Natural killer cell (primary cell): ENCODE results near the gene PXMP2. TPM values are rescaled to one million over a fixed set of nuclear protein-coding genes. Genes with fewer than 3 reads are reported as not detected.

Experiments used
- ATAC-seq, 3 donors: fragments of 150-1000 bp in 2 of 3; fragments of 200-7000 bp in 1 of 3; cut with Tn5 transposase; 1 replicate in 1 of 3; 2 replicates in 2 of 3; pipeline ENCODE4 v1.10.0; 2021; ENCODE audit warnings: mild to moderate bottlenecking in 2 of 3, moderate library complexity in 2 of 3
- DNase-seq, 2 donors: peaks; one replicate each; pipeline versions ENCODE4 v3.0.0 to v3.0.0-alpha.2; 2013 to 2021; ENCODE audit warnings: mixed read lengths in 1 of 2
- H3K27ac ChIP-seq: one replicate; pipeline ENCODE4 v1.5.1; 2013; ENCODE audit warnings: mild to moderate bottlenecking, low read length
- H3K27me3 ChIP-seq: one replicate; pipeline ENCODE4 v1.6.1; 2013; ENCODE audit warnings: low read length; ENCODE audit not compliant: control insufficient read depth, insufficient read depth
- H3K36me3 ChIP-seq: one replicate; pipeline ENCODE4 v1.6.1; 2013; ENCODE audit warnings: low read length; ENCODE audit not compliant: control insufficient read depth, insufficient read depth
- H3K4me1 ChIP-seq: one replicate; pipeline ENCODE4 v1.6.1; 2013; ENCODE audit warnings: low read length; ENCODE audit not compliant: control insufficient read depth, insufficient read depth
- H3K4me3 ChIP-seq: one replicate; pipeline ENCODE4 v1.5.1; 2013; ENCODE audit warnings: low read length
- H3K9me3 ChIP-seq: one replicate; pipeline ENCODE4 v1.6.1; 2013; ENCODE audit warnings: low read length; ENCODE audit not compliant: control insufficient read depth, insufficient read depth
- H3K27ac Mint-ChIP-seq, 2 donors: one replicate each; pipeline ENCODE4 v1.8.0; 2022; ENCODE audit warnings: mild to moderate bottlenecking in 2 of 2, mixed read lengths in 2 of 2, moderate library complexity in 1 of 2
- H3K27me3 Mint-ChIP-seq, 2 donors: one replicate each; pipeline ENCODE4 v1.8.0; 2022; ENCODE audit warnings: low read depth in 2 of 2, mixed read lengths in 2 of 2
- H3K36me3 Mint-ChIP-seq: one replicate; pipeline ENCODE4 v1.8.0; 2022; ENCODE audit warnings: mixed read lengths
- H3K4me1 Mint-ChIP-seq, 2 donors: one replicate each; pipeline ENCODE4 v1.8.0; 2022; ENCODE audit warnings: mixed read lengths in 2 of 2
- H3K4me3 Mint-ChIP-seq: one replicate; pipeline ENCODE4 v1.8.0; 2022; ENCODE audit warnings: mild to moderate bottlenecking, moderate library complexity, mixed read lengths
- H3K9me3 Mint-ChIP-seq, 2 donors: one replicate each; pipeline ENCODE4 v1.8.0; 2022; ENCODE audit warnings: mixed read lengths in 2 of 2
- CTCF ChIP-seq: fragments of 200-600 bp; IDR thresholded peaks from one replicate; pipeline ENCODE4 v1.8.0; 2022; ENCODE audit warnings: antibody characterized with exemption
- WGBS: methylation state at CpG from one replicate; pipeline ENCODE4 v1.1.7; 2013; ENCODE audit warnings: missing lambda C conversion rate; ENCODE audit not compliant: insufficient coverage; 5-methylcytosine and 5-hydroxymethylcytosine counted together
- intact Hi-C: fragments of 100-400 bp; cut with micrococcal nuclease; formaldehyde crosslinking; loops from one replicate; pipeline ENCODE4 v1.14.2; 2022
- total RNA-seq, 4 donors: library from RNA; stranded (reverse); fragments of 120-200 nt in 1 of 4; gene quantifications; one replicate each; pipeline versions ENCODE4 v1.2.3 to v1.2.4, GENCODE V29; 2013 to 2022

Gene PXMP2
- total RNA-seq, 3 donors from 2014 or later (not counting 1 experiment from before 2014, with no cell fraction given): 3.6 to 6.2 (median 5.1) TPM

DNA sequence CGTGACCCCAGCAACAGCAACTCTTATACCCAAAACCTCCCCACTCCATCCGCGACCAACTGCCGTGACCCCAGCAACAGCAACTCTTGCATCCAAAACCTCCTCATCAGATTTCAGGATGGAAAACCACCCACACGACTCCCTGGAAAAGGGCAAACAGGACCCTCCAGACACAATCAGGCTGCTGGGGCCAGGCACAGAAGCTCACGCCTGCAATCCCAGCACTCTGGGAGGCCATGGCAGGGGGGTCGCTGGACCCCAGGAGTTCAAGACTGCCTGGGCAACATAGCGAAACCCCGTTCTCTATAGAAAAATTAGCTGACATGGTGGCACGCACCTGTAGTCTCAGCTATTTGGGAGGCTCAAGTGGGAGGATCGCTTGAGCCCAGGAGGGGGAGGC is 43.0 kb downstream of the PXMP2 start:
- Mint-ChIP-seq H3K4me1 (peaks cover 0 to 6% of the 10 kb centered on the region in 2 donors), H3K27me3 (no peaks in the 10 kb centered on the region), H3K27ac (no peak overlapping the region), H3K4me3 (no peak overlapping the region), H3K9me3 (no peaks in the 10 kb centered on the region), H3K36me3 (peaks cover 33% of the 10 kb centered on the region)
- Histone ChIP-seq H3K27me3 (no peaks in the 10 kb centered on the region), H3K4me3 (no peak overlapping the region), H3K4me1 (no peaks in the 10 kb centered on the region), H3K27ac (no peak overlapping the region), H3K9me3 (no peaks in the 10 kb centered on the region), H3K36me3 (peaks cover 72% of the 10 kb centered on the region)
- TF ChIP-seq CTCF: no peak
- intact Hi-C loops: no loop called here
- no peak for ATAC-seq
- WGBS: 97% methylated on average over 9 of the region's 11 CpGs
- DNase-seq: no peak

GRCh38 chr12:132731574-132731973 is 44.2 kb downstream of the PXMP2 start:
- DNase-seq (no peak), ATAC-seq (no peak)
- no peak overlapping the region for H3K27ac ChIP-seq
- H3K27me3 ChIP-seq: no peaks in the 10 kb centered on the region
- Mint-ChIP-seq H3K4me1 (peaks cover 0 to 6% of the 10 kb centered on the region in 2 donors), H3K27me3 (no peaks in the 10 kb centered on the region), H3K9me3 (no peaks in the 10 kb centered on the region), H3K36me3 (peaks cover 21% of the 10 kb centered on the region), H3K4me3 (no peak overlapping the region), H3K27ac (no peak overlapping the region)
- H3K9me3 ChIP-seq: no peaks in the 10 kb centered on the region
- 96% methylated on average over 16 of the region's 17 CpGs for WGBS
- intact Hi-C loops: no loop called here
- TF ChIP-seq CTCF: no peak
- H3K36me3 ChIP-seq: peaks cover 69% of the 10 kb centered on the region
- no peaks in the 10 kb centered on the region for H3K4me1 ChIP-seq
- no peak overlapping the region for H3K4me3 ChIP-seq

DNA sequence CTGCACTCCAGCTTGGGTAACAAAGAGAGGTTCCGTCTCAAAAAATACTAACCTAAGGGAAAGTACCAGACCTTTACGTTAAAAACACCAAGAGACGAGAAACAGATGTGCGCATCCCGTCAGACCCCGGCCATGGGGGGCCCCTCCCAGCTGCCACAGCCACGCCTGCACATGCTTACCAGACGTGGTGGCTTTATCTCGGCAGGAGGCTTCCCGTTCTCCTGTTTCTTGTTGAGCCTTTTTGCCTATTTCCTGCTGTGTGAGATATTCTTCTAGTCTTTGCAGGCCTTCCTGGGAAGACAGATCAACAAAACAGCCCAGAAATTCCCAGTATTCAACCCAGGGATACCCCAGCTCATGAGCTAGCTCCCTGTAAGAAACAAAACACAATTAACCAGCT is 46.8 kb downstream of the PXMP2 start:
- H3K4me1 Mint-ChIP-seq: peaks cover 0 to 5% of the 10 kb centered on the region in 2 donors
- Histone ChIP-seq H3K27ac (no peak overlapping the region), H3K9me3 (no peaks in the 10 kb centered on the region), H3K4me1 (no peaks in the 10 kb centered on the region), H3K36me3 (peaks cover 65% of the 10 kb centered on the region), H3K4me3 (no peak overlapping the region), H3K27me3 (no peaks in the 10 kb centered on the region)
- no peaks in the 10 kb centered on the region for H3K9me3 Mint-ChIP-seq
- no peaks in the 10 kb centered on the region for H3K27me3 Mint-ChIP-seq
- ATAC-seq: no peak
- no peak for TF ChIP-seq CTCF
- no peak overlapping the region for H3K27ac Mint-ChIP-seq
- intact Hi-C loops: no loop called here
- no peak overlapping the region for H3K4me3 Mint-ChIP-seq
- no peak for DNase-seq
- H3K36me3 Mint-ChIP-seq: peaks cover 17% of the 10 kb centered on the region
- WGBS: 91% methylated on average over 10 of the region's 10 CpGs

- no peak overlapping the region for H3K4me3 Mint-ChIP-seq
- H3K36me3 Mint-ChIP-seq: peaks cover 19% of the 10 kb centered on the region
- H3K4me1 Mint-ChIP-seq: peaks cover 0 to 5% of the 10 kb centered on the region in 2 donors
- Histone ChIP-seq H3K4me3 (no peak overlapping the region), H3K27ac (no peak overlapping the region), H3K4me1 (no peaks in the 10 kb centered on the region), H3K36me3 (peaks cover 78% of the 10 kb centered on the region), H3K27me3 (no peaks in the 10 kb centered on the region), H3K9me3 (no peaks in the 10 kb centered on the region)
- no peaks in the 10 kb centered on the region for H3K9me3 Mint-ChIP-seq
- DNase-seq: no peak
- WGBS: 94% methylated on average over 20 of the region's 20 CpGs
- no peak for TF ChIP-seq CTCF
- intact Hi-C loops: no loop called here
- ATAC-seq: no peak
- H3K27me3 Mint-ChIP-seq: no peaks in the 10 kb centered on the region
- no peak overlapping the region for H3K27ac Mint-ChIP-seq
These were observed 48.1 kb downstream of the PXMP2 start for GRCh38 chr12:132735496-132735895.
